Thyroid gland (tissue), 4 donors: ENCODE data around the gene C7. TPM values are rescaled to one million over a fixed set of nuclear protein-coding genes. Genes with fewer than 3 reads are reported as not detected.

Experiments used
- DNase-seq, 2 donors: peaks; one replicate each; pipeline ENCODE4 v3.0.0-alpha.2; 2019
- H3K27ac ChIP-seq, 3 donors: fragments of 200-600 bp; sonication (generic); 1 replicate in 2 of 3; 2 replicates in 1 of 3; pipeline ENCODE4 v1.5.1; 2016 to 2019; ENCODE audit warnings: mild to moderate bottlenecking in 1 of 3, moderate library complexity in 1 of 3
- H3K27me3 ChIP-seq: fragments of 200-600 bp; sonication (generic); one replicate; pipeline ENCODE4 v1.5.1; 2019
- H3K36me3 ChIP-seq, 2 donors: fragments of 200-600 bp; sonication (generic); one replicate each; pipeline ENCODE4 v1.5.1; 2016 to 2019
- H3K4me1 ChIP-seq, 2 donors: fragments of 200-600 bp; sonication (generic); one replicate each; pipeline ENCODE4 v1.5.1; 2017 to 2019
- H3K4me3 ChIP-seq, 3 donors: fragments of 200-600 bp; sonication (generic); replicated peaks in 1 of 3; 1 replicate in 2 of 3; 2 replicates in 1 of 3; pipeline ENCODE4 v1.5.1; 2016; ENCODE audit warnings: mild to moderate bottlenecking in 1 of 3
- H3K9me3 ChIP-seq: fragments of 200-600 bp; sonication (generic); one replicate; pipeline ENCODE4 v1.5.1; 2017
- POLR2A ChIP-seq, 2 donors: fragments of 450-650 bp; IDR thresholded peaks; one replicate each; pipeline ENCODE4 v1.6.1; 2017; ENCODE audit warnings: antibody characterized with exemption in 2 of 2, mild to moderate bottlenecking in 2 of 2, moderate library complexity in 1 of 2
- WGBS, 2 donors: methylation state at CpG; one replicate each; pipeline ENCODE4 v1.1.5; 2017; 5-methylcytosine and 5-hydroxymethylcytosine counted together
- intact Hi-C: fragments of 100-400 bp; cut with DNase I; formaldehyde crosslinking; loops from one replicate; pipeline ENCODE4 v1.15.1; 2023
- total RNA-seq, 4 donors: library from RNA; depleted of rRNA; stranded (reverse); fragments of >200 nt; gene quantifications; one replicate each; pipeline ENCODE4 v1.2.3, GENCODE V29; 2016
- TF ChIP-seq, protein P1 (sequence below), 6 experiments: fragments of 200-600 bp in 3 of 6; fragments of 450-650 bp in 3 of 6; sonication (generic) in 3 of 6; IDR thresholded peaks; one replicate each; pipeline ENCODE4 v1.5.1; 2016 to 2019; ENCODE audit warnings: antibody characterized with exemption in 6 of 6, mild to moderate bottlenecking in 2 of 6, inconsistent platforms in 1 of 6, moderate library complexity in 1 of 6

C7 gene
- total RNA-seq, 4 donors from 2014 or later, result 108 to 257 (median 203) TPM

DNA sequence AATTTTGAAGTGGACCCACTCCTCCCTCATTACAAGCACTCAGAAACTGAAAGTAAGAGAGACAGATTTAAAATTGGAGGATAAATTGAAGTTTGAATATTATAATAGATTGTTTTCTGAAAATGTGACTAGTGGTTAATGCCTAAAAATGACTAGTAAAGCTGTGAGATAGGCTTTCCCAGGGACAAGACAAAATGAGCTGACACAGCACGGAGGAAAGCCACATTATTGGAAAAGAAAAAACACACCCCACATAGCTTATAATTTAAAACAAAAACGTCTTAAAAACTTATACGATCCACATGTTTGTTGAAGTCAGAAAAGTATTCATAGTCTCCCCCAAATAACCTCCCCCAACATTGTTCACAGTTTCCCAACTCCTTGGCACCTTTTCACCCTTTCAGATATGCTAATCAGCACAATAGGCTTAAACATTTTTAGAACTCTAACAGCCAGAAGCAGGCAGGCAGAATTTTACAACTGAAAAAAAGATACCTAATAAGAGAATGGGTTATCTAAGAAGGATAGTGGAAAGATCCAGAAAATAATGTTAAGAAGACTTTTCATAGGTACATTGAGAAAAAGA, 6.1 kb downstream of the C7 start:
- TF ChIP-seq, protein P1, sequence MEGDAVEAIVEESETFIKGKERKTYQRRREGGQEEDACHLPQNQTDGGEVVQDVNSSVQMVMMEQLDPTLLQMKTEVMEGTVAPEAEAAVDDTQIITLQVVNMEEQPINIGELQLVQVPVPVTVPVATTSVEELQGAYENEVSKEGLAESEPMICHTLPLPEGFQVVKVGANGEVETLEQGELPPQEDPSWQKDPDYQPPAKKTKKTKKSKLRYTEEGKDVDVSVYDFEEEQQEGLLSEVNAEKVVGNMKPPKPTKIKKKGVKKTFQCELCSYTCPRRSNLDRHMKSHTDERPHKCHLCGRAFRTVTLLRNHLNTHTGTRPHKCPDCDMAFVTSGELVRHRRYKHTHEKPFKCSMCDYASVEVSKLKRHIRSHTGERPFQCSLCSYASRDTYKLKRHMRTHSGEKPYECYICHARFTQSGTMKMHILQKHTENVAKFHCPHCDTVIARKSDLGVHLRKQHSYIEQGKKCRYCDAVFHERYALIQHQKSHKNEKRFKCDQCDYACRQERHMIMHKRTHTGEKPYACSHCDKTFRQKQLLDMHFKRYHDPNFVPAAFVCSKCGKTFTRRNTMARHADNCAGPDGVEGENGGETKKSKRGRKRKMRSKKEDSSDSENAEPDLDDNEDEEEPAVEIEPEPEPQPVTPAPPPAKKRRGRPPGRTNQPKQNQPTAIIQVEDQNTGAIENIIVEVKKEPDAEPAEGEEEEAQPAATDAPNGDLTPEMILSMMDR (IDR thresholded peaks at IDR 0.05), result no peak
- TF ChIP-seq POLR2A (IDR thresholded peaks at IDR 0.05), result no peak
- Histone ChIP-seq H3K9me3 (no peaks in the 10 kb centered on the region), H3K27ac (no peak overlapping the region), H3K36me3 (no peaks in the 10 kb centered on the region), H3K4me1 (no peaks in the 10 kb centered on the region), H3K27me3 (no peaks in the 10 kb centered on the region), H3K4me3 (no peak overlapping the region)
- intact Hi-C loops, result no loop called here
- no peak for DNase-seq
- 38 to 40% methylated on average over 3 of the region's 3 CpGs for WGBS, 2 donors

DNA sequence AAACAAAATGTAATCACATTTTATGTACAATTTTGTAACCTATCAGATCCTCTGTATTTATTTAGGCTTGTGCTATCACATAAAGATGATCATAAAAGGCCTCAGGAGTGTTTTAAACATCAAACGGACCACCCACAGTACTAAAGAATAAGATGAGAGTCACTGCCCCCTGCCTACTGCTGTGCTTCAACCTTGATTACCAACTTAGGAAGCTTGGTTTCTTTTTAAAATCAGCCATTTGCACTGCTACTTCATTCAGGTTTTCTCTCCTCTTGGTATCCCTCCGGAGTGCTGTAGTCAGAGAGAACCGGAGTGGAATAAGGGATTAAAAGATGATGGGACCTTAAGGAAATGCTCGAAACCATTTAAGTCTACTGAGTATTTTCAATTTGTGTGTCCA, 6.9 kb downstream of the C7 start:
- DNase-seq, result no peak
- intact Hi-C loops, result no loop called here
- Histone ChIP-seq H3K27ac (no peak overlapping the region), H3K4me1 (no peaks in the 10 kb centered on the region), H3K27me3 (no peaks in the 10 kb centered on the region), H3K36me3 (no peaks in the 10 kb centered on the region), H3K4me3 (no peak overlapping the region), H3K9me3 (no peaks in the 10 kb centered on the region)
- TF ChIP-seq, protein P1 (IDR thresholded peaks at IDR 0.05), result no peak
- TF ChIP-seq POLR2A (IDR thresholded peaks at IDR 0.05), result no peak
- 51% methylated on average over 4 of the region's 4 CpGs for WGBS, 2 donors

DNA sequence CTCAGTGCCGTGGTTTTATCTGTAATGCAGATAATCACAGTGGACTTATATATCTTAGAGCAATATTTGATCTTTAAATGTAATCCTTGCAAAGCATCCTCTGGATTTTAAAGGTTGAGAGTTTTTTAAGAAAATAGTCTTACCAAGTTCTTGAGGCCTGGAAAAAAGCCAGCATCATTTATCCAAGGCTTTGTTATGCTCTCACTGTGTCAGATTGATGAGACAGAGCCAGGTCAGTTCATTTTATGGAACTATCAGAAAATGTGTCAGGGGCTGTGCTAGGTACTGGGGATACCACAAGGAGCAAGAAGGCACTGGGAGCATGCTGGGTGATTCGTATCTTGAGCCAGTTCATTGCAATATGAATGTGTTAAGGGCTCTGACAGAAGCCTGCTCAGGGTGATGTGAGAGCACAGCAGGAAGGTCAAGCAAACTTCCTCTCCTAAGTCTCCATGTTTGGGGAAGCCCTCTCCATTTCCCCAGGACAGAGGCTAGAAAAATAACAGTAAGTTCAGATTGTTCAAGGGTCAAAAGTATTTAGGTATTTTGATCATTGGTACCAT, 19.7 kb downstream of the C7 start:
- WGBS, 2 donors, result 53 to 57% methylated on average over 2 of the region's 2 CpGs
- no peaks in the 10 kb centered on the region for H3K36me3 ChIP-seq
- no peak overlapping the region for H3K4me3 ChIP-seq
- no peak for DNase-seq
- H3K9me3 ChIP-seq, result no peaks in the 10 kb centered on the region
- H3K27me3 ChIP-seq, result no peaks in the 10 kb centered on the region
- no peak overlapping the region for H3K27ac ChIP-seq
- no peaks in the 10 kb centered on the region for H3K4me1 ChIP-seq
- TF ChIP-seq, protein P1 (IDR thresholded peaks at IDR 0.05), result no peak
- TF ChIP-seq POLR2A (IDR thresholded peaks at IDR 0.05), result no peak
- intact Hi-C loops, result no loop called here

GRCh38 chr5:40932766-40933165, 23.5 kb downstream of the C7 start:
- 43 to 46% methylated on average over 2 of the region's 2 CpGs for WGBS, 2 donors
- intact Hi-C loops, result no loop called here

DNA sequence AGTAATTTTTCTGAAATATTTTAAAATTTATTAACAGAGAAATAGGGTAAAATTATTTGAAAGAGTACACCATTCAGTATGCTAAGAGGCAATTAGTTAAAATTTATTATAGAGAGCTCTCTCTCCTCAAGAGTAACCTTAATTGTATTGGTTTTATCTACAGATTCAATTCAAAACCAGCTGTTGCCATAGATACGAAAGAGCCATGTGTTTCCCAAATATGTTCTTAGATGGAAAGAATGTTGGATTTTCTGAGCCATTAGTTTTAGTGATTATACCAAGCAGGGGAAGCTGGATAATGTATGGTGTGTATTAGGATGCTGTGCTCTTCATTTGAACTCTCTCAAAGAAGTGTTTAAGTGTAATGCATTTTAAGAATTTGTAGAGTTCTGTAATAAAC, 27.8 kb downstream of the C7 start:
- TF ChIP-seq, protein P1 (IDR thresholded peaks at IDR 0.05), result no peak
- no peak for TF ChIP-seq POLR2A (IDR thresholded peaks at IDR 0.05)
- 80 to 87% methylated on average over 1 of the region's 1 CpG for WGBS, 2 donors
- Histone ChIP-seq H3K9me3 (no peaks in the 10 kb centered on the region), H3K27ac (no peak overlapping the region), H3K27me3 (no peaks in the 10 kb centered on the region), H3K36me3 (no peaks in the 10 kb centered on the region), H3K4me3 (no peak overlapping the region), H3K4me1 (no peaks in the 10 kb centered on the region)
- intact Hi-C loops, result no loop called here
- no peak for DNase-seq

More at GRCh38 chr5:40932766-40933165, 23.5 kb downstream of the C7 start:
- Histone ChIP-seq H3K4me1 (no peaks in the 10 kb centered on the region), H3K36me3 (no peaks in the 10 kb centered on the region), H3K9me3 (no peaks in the 10 kb centered on the region), H3K27me3 (no peaks in the 10 kb centered on the region), H3K27ac (no peak overlapping the region), H3K4me3 (no peak overlapping the region)
- TF ChIP-seq, protein P1 (IDR thresholded peaks at IDR 0.05), result no peak
- TF ChIP-seq POLR2A (IDR thresholded peaks at IDR 0.05), result no peak
- no peak for DNase-seq
